ENCODE measurements around the gene NUFIP2. TPM values are rescaled to one million over a fixed set of nuclear protein-coding genes. Genes with fewer than 3 reads are reported as not detected.

Gene NUFIP2
- total RNA-seq, 1 donor from 2014 or later, result 56.0 TPM

DNA sequence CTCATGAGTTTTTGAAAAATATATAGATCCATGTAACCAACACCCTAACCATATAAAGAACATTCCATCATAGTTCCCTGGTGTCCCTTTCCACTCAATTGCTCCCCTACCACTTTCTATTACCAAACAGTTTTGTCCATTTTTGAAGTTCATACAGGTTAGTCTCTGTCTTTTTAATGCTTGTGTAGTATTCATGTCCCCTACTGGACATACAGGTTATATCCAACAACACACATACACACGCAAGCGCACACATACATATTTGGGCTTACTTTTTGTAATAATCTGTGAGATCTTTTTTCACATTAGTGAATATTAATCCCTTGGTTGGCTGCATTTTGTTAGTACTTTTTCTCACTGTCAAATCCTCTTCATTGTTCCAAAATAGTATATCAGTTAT is 40.9 kb downstream of the NUFIP2 start:
- Mint-ChIP-seq H3K4me1 (ENCODE audit: unreplicated experiment) (peaks cover 6% of the 10 kb centered on the region), H3K9me3 (no peaks in the 10 kb centered on the region), H3K4me3 (no peak overlapping the region), H3K27ac (no peak overlapping the region), H3K36me3 (no peaks in the 10 kb centered on the region), H3K27me3 (no peaks in the 10 kb centered on the region)
- no peak for DNase-seq (ENCODE audit: extremely low spot score, unreplicated experiment)
- no peak for TF ChIP-seq CTCF (conservative IDR thresholded peaks at IDR 0.05)

- DNase-seq (ENCODE audit: extremely low spot score, unreplicated experiment), result no peak
Observed at GRCh38 chr17:29252101-29252791, 41.7 kb downstream of the NUFIP2 start.

DNA sequence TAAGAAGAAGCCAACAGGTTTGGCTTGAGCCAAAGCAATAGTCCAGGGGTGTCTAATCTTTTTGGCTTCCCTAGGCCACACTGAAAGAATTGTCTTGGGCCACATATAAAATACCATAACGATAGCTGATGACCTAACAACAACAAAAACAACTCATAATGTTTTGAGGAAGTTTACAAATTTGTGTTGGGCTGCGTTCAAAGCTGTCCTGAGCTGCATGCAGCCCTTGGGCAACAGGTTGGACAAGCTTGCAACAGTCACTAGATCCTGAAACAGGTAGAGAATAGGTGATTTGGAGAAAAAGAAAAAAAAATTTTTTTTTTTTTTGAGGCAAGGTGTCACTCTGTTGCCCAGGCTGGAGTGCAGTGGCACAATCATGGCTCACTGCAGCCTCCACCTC is 42.8 kb downstream of the NUFIP2 start:
- Mint-ChIP-seq H3K27ac (peak overlapping the region; percentile 74), H3K36me3 (no peaks in the 10 kb centered on the region), H3K4me3 (no peak overlapping the region), H3K4me1 (ENCODE audit: unreplicated experiment) (peaks cover 6% of the 10 kb centered on the region), H3K9me3 (no peaks in the 10 kb centered on the region), H3K27me3 (no peaks in the 10 kb centered on the region)
- DNase-seq (ENCODE audit: extremely low spot score, unreplicated experiment), result no peak
- TF ChIP-seq CTCF (conservative IDR thresholded peaks at IDR 0.05), result no peak

More at GRCh38 chr17:29252101-29252791, 41.7 kb downstream of the NUFIP2 start:
- H3K27ac Mint-ChIP-seq, result peak overlapping the region; percentile 76
- H3K4me1 Mint-ChIP-seq (ENCODE audit: unreplicated experiment), result peaks cover 6% of the 10 kb centered on the region
- peak; percentile 74 for TF ChIP-seq CTCF (conservative IDR thresholded peaks at IDR 0.05)
- no peaks in the 10 kb centered on the region for H3K9me3 Mint-ChIP-seq
- no peaks in the 10 kb centered on the region for H3K36me3 Mint-ChIP-seq
- no peak overlapping the region for H3K4me3 Mint-ChIP-seq
- H3K27me3 Mint-ChIP-seq, result no peaks in the 10 kb centered on the region

DNA sequence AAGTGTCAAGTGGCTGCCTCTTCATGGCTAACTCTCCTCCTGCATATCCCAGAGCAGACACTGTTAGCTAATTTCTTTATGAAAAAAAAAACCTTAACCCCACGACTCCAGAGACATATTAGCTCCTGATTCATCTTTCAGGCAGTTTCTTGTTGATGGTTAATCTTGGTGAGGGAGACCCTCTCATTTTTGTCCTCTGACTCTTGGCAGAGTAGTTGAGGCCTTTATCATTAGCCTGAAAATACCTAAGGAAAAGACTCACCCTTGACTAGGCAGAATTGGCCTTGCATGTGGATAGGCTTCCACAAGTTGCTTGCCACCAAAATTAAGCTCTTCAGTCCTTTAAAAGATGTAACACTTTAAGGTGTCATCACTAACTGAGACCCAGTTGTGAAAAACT is 43.3 kb downstream of the NUFIP2 start:
- no peaks in the 10 kb centered on the region for H3K36me3 Mint-ChIP-seq
- no peak for TF ChIP-seq CTCF (conservative IDR thresholded peaks at IDR 0.05)
- H3K9me3 Mint-ChIP-seq, result no peaks in the 10 kb centered on the region
- H3K4me1 Mint-ChIP-seq (ENCODE audit: unreplicated experiment), result peaks cover 6% of the 10 kb centered on the region
- H3K4me3 Mint-ChIP-seq, result no peak overlapping the region
- H3K27ac Mint-ChIP-seq, result peak overlapping the region; percentile 74
- no peaks in the 10 kb centered on the region for H3K27me3 Mint-ChIP-seq
- no peak for DNase-seq (ENCODE audit: extremely low spot score, unreplicated experiment)

DNA sequence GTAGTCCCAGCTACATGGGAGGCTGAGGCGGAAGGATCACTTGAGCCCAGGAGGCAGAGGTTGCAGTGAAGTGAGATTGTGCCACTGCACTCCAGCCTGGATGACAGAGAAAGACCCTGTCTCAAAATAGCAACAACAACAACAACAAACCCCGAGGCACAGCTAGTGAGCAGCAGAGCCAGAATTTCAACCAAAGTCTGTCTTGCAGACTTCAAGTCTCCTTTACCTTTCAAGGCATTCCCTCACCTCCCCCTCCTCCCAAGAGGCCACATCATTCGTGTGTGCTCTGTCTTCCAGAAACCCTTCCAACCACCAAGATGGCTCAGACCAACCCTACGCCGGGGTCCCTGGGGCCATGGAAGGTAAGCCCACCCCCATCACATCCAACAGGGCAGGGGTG is 45.1 kb downstream of the NUFIP2 start:
- Mint-ChIP-seq H3K36me3 (no peaks in the 10 kb centered on the region), H3K4me3 (no peak overlapping the region), H3K27ac (no peak overlapping the region), H3K4me1 (ENCODE audit: unreplicated experiment) (peaks cover 8% of the 10 kb centered on the region), H3K27me3 (no peaks in the 10 kb centered on the region), H3K9me3 (no peaks in the 10 kb centered on the region)
- no peak for TF ChIP-seq CTCF (conservative IDR thresholded peaks at IDR 0.05)
- no peak for DNase-seq (ENCODE audit: extremely low spot score, unreplicated experiment)
